GM19468 (cell line): ENCODE results near the gene STEAP4.

Source experiments
- ATAC-seq: cut with Tn5 transposase; IDR thresholded peaks from one replicate; pipeline ENCODE4 v1.9.1; 2021; ENCODE audit warnings: mild to moderate bottlenecking, moderate library complexity, moderate number of reproducible peaks; ENCODE audit not compliant: unreplicated experiment; ENCODE audit errors: extremely low read depth

The STEAP4 gene

GRCh38 chr7:88306590-88307048 lies at the start of gene STEAP4:
TSS of gene STEAP4 (minus strand) at chr7:88306894. CDS start at chr7:88284269, 22,625 bp downstream.
- no peak for ATAC-seq

GRCh38 chr7:88355011-88355410 lies 48.3 kb upstream of the STEAP4 start:
- no peak for ATAC-seq

DNA sequence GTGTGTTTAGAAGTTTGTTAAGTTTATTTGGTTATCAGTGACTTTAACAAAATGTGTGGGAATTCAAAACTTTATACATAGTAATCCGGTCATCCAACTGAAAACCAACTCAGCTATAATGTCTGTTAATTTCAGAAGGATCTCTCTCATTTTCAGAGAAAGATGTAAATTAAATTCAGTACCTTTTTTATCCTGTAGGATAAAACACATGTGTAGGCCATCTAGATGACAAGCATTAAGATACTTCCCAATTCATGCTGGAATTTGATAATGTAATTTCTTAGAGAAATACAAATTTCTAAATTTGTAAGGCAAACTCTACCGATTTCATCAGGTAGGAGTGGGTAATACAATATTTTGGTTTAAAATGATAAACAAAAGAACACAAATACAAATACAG lies 43.4 kb upstream of the STEAP4 start:
- no peak for ATAC-seq

DNA sequence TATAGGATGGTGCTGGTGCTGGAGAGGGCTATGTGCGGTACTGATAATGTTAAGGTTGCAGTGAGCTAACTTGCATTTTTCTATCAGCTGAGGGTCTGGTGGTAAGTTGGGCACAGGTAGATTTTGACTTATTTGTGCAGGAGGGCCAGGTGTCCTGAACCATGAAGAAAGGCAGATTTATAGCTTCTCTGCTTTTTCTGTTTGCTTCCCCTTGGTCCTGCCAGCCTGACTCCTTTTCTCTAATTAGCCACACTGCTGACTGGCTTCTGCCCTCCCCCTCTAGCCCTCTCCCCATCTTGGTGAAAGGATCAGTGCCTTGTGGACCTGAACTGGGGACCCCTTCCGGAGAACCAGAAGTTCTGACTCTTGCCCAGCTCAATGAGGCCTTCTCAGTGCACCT lies 40.8 kb upstream of the STEAP4 start:
- no peak for ATAC-seq

- ATAC-seq: no peak
These were observed 40.4 kb upstream of the STEAP4 start for GRCh38 chr7:88347090-88347489.

GRCh38 chr7:88346357-88346756 lies 39.7 kb upstream of the STEAP4 start:
- no peak for ATAC-seq

DNA sequence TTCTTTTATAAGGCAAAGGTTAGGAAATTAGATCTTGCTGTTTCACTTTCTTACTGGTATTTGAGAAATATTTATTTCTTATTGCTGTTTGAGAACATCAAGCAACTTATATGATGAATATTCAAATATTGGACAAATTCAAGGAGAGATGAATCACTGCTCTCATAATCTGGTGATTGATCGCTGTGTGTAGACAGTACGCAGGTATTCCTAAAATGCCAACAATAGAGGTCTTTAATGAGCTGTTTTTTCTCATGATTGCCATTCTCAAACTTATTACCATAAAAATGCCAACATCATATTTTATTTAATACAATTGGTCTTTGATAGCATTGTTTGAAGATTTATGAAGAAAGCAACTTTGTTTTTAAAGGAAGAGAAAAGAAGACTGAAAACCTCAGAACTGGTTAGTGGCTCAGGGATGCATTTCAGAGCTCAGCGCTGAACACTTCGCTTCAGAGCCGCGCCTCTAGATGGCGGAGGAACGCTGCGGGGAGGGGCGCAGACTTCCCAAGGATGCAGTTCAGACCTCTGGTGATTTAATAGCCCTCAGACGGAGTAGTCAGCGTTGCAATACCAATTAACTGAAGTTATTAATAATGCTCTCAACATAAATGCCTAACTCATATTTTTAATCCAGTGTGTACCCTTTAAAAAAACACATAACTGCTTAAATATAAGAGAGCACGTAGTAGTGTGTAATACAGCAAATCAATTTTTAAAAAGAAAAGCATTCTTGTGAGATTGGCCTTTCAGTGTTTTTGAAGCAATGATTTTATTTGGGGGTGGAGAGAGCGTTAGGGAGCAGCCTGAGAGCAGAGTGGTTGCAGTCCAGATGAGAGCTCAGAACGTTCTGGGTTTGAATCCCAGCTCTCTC lies 38.5 kb upstream of the STEAP4 start:
- ATAC-seq: no peak

DNA sequence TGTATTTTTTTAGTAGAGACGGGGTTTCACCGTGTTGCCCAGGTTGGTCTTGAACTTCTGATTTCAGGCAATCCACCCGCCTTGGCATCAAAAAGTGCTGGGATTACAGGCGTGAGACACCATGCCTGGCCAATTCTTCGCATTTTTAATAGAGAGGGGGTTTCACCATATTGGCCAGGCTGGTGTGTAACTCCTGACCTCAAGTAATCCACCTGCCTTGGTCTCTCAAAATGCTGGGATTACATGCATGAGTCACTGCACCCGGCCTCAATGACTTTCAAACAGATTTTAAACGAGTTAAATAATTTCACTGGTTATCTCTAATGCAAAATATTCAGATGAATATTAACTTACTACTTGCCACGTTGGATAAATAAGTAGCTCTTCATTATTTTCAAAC lies 37.6 kb upstream of the STEAP4 start:
- ATAC-seq: no peak

GRCh38 chr7:88339195-88339922 lies 32.7 kb upstream of the STEAP4 start:
- ATAC-seq: no peak

- no peak for ATAC-seq
These were observed 31.8 kb upstream of the STEAP4 start for GRCh38 chr7:88338503-88338902.

- no peak for ATAC-seq
These were observed 30.9 kb upstream of the STEAP4 start for GRCh38 chr7:88337572-88337971.

GRCh38 chr7:88331322-88331721 lies 24.6 kb upstream of the STEAP4 start:
- no peak for ATAC-seq

- ATAC-seq: no peak
These were observed 23.1 kb upstream of the STEAP4 start for GRCh38 chr7:88329532-88330463.

GRCh38 chr7:88328787-88329186 lies 22.1 kb upstream of the STEAP4 start:
- no peak for ATAC-seq

- no peak for ATAC-seq
These were observed 18.0 kb upstream of the STEAP4 start for GRCh38 chr7:88324699-88325098.

GRCh38 chr7:88322151-88322550 lies 15.5 kb upstream of the STEAP4 start:
- ATAC-seq: no peak

- ATAC-seq: no peak
These were observed 15.0 kb upstream of the STEAP4 start for GRCh38 chr7:88321694-88322093.

DNA sequence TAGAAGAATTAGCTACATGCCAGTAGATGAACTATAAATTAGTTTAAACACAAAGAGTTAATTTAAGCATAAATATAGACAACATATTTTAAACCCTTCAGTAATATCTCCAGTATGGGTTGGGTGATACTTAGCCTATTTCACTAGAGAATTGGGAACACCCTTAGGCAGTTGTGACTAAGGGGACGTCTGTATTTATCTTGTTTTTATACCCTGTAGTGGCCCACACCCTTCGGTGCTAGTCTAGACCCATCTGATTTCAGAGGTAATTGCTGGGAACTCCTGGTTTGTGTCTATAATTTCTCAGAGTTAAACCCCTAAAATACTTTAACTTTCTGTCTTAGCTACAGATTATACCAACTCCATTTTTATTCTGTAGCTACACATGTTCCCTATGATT lies 11.5 kb upstream of the STEAP4 start:
- no peak for ATAC-seq

DNA sequence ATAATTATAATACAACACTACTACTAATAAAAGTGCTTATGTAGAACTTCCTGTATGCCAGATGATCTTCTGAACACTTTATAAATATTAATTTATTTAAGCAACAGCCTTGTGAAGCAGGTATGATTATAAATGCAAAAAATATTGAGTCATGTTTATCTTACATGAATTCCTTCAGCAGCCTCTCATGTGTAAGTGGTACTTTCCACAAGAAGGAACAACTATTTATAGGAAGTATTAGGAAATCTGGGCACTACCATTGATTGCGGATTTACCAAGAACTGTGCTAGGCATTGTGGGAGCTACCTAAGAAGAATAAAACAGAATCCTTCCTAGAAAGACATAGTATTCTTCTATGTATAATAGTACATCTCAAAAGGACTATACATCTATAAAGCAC lies 10.7 kb upstream of the STEAP4 start:
- no peak for ATAC-seq

DNA sequence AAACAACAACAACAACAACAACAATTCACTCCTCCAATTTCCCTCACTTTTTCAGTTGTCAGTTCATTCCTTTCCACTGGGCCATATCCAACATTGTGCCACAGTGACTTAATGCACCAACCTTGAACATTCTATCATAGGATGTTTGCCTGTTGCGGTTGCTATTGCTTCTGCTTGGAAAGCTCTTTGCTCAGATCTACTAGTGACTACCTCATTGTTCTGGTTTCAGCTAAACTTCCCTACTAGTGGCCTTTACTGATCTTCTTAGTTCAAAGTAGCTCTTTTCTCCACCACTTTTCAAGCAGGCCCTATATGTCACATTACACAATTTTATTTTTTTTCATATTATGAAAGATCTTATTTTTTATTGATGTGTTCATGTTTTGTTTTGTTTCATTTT lies 9.8 kb upstream of the STEAP4 start:
- no peak for ATAC-seq
